GM19193 (cell line): ENCODE results near the gene HECW1.

Experiments
- POLR2A ChIP-seq: IDR thresholded peaks from 4 replicates; pipeline ENCODE4 v1.6.1; 2011; ENCODE audit not compliant: insufficient read depth, insufficient read length; ENCODE audit errors: extremely low read depth

The HECW1 gene

GRCh38 chr7:43108255-43109011, 4.0 kb upstream of the HECW1 start:
- no peak for TF ChIP-seq POLR2A

GRCh38 chr7:43110791-43111535, 1.5 kb upstream of the HECW1 start:
- TF ChIP-seq POLR2A = no peak

- no peak for TF ChIP-seq POLR2A
Measured at GRCh38 chr7:43111630-43112458, 603 bp upstream of the HECW1 start.

GRCh38 chr7:43112941-43113621, 634 bp downstream of the HECW1 start:
- TF ChIP-seq POLR2A = no peak

- no peak for TF ChIP-seq POLR2A
Measured at GRCh38 chr7:43113622-43114457, 1.4 kb downstream of the HECW1 start.

- TF ChIP-seq POLR2A = no peak
Measured at GRCh38 chr7:43114458-43114780, 2.0 kb downstream of the HECW1 start.

- TF ChIP-seq POLR2A = no peak
Measured at GRCh38 chr7:43116451-43116850, 4.0 kb downstream of the HECW1 start.

GRCh38 chr7:43117095-43117494, 4.6 kb downstream of the HECW1 start:
- TF ChIP-seq POLR2A = no peak

- no peak for TF ChIP-seq POLR2A
Measured at GRCh38 chr7:43117861-43118260, 5.4 kb downstream of the HECW1 start.

- TF ChIP-seq POLR2A = no peak
Measured at GRCh38 chr7:43118313-43118712, 5.9 kb downstream of the HECW1 start.

- TF ChIP-seq POLR2A = no peak
Measured at GRCh38 chr7:43119371-43120075, 7.1 kb downstream of the HECW1 start.

- TF ChIP-seq POLR2A = no peak
Measured at GRCh38 chr7:43121973-43122372, 9.5 kb downstream of the HECW1 start.

GRCh38 chr7:43123457-43123856, 11.0 kb downstream of the HECW1 start:
- no peak for TF ChIP-seq POLR2A

GRCh38 chr7:43124388-43124787, 11.9 kb downstream of the HECW1 start:
- TF ChIP-seq POLR2A = no peak

- no peak for TF ChIP-seq POLR2A
Measured at GRCh38 chr7:43130347-43130746, 17.9 kb downstream of the HECW1 start.
